T-helper 1 cell treated with Interleukin-12 subunit alpha and Interleukin-12 subunit beta and Interleukin-4 antibody, amounts not matched to agents 30 ng/mL and 1 ng/mL, for 36 hours (primary cell): ENCODE data around the gene HOXB3. TPM values are rescaled to one million over a fixed set of nuclear protein-coding genes. Genes with fewer than 3 reads are reported as not detected.

ENCODE experiments used
- intact Hi-C: fragments of 100-400 bp; cut with micrococcal nuclease; formaldehyde crosslinking; loops from one replicate; pipeline ENCODE4 v1.15.1; 2024
- total RNA-seq: library from RNA; stranded (reverse); gene quantifications from 2 replicates; pipeline ENCODE4 v1.2.3, GENCODE V29; 2022

HOXB3 gene
- total RNA-seq, 1 donor from 2014 or later = 12.8 TPM

- intact Hi-C loops = loop anchor here (1.0 to 2.0 kb wide), 6 partner anchors 19 to 410 kb away; partner anchors contain the start of genes CBX1 and HOXB4
These were observed 79.1 kb downstream of the HOXB3 start for GRCh38 chr17:48510761-48511604.

- intact Hi-C loops = loop anchor here (2.0 kb wide), 1 partner anchor 410 kb away; the partner anchor contains the start of gene CBX1
These were observed 79.7 kb downstream of the HOXB3 start for GRCh38 chr17:48510381-48510760.

GRCh38 chr17:48509708-48510107, 80.3 kb downstream of the HOXB3 start:
- intact Hi-C loops = loop anchor here (2.0 kb wide), 1 partner anchor 409 kb away; the partner anchor contains the start of gene CBX1

GRCh38 chr17:48506246-48506645, 83.8 kb downstream of the HOXB3 start:
- intact Hi-C loops = loop anchor here (1.0 kb wide), 1 partner anchor 35 kb away; no protein-coding TSS in a partner anchor

GRCh38 chr17:48505788-48506187, 84.3 kb downstream of the HOXB3 start:
- intact Hi-C loops = loop anchor here (1.0 kb wide), 1 partner anchor 36 kb away; no protein-coding TSS in a partner anchor

- intact Hi-C loops = no loop called here
These were observed 85.1 kb downstream of the HOXB3 start for GRCh38 chr17:48504953-48505352.

GRCh38 chr17:48503747-48504146, 86.3 kb downstream of the HOXB3 start:
- intact Hi-C loops = no loop called here

- intact Hi-C loops = no loop called here
These were observed 87.1 kb downstream of the HOXB3 start for GRCh38 chr17:48502901-48503300.

GRCh38 chr17:48502312-48502711, 87.7 kb downstream of the HOXB3 start:
- intact Hi-C loops = no loop called here

GRCh38 chr17:48500435-48501426, 89.3 kb downstream of the HOXB3 start:
- intact Hi-C loops = no loop called here

- intact Hi-C loops = no loop called here
These were observed 90.2 kb downstream of the HOXB3 start for GRCh38 chr17:48499735-48500434.

GRCh38 chr17:48499248-48499647, 90.8 kb downstream of the HOXB3 start:
- intact Hi-C loops = no loop called here

Other genes starting within 250 kb of the HOXB3 start
- 83.4 and 84.4 TPM in 2 replicates for gene SKAP1, start 160.0 kb downstream of the HOXB3 start, total RNA-seq
- gene HOXB1, start 59.2 kb downstream of the HOXB3 start, total RNA-seq = not detected in 2 replicates
- 37.5 and 38.1 TPM in 2 replicates for gene HOXB2, start 45.1 kb downstream of the HOXB3 start, total RNA-seq
- gene HOXB4, start 11.9 kb downstream of the HOXB3 start, total RNA-seq = 9.0 and 10.0 TPM in 2 replicates
- gene HOXB5, start 3.5 kb upstream of the HOXB3 start, total RNA-seq = 0.37 and 0.56 TPM in 2 replicates
- gene HOXB6, start 14.7 kb upstream of the HOXB3 start, total RNA-seq = 0.20 and 0.25 TPM in 2 replicates
- gene HOXB7, start 20.8 kb upstream of the HOXB3 start, total RNA-seq = 0.66 and 1.1 TPM in 2 replicates
- not detected in 2 replicates for gene HOXB8, start 25.1 kb upstream of the HOXB3 start, total RNA-seq
- gene HOXB9, start 36.1 kb upstream of the HOXB3 start, total RNA-seq = 0.10 and 0.15 TPM in 2 replicates
- gene PRAC1, start 132.3 kb upstream of the HOXB3 start, total RNA-seq = not detected in 2 replicates
- not detected in 2 replicates for gene PRAC2, start 132.9 kb upstream of the HOXB3 start, total RNA-seq
- gene HOXB13, start 138.5 kb upstream of the HOXB3 start, total RNA-seq = not detected in 2 replicates
- not detected in 2 replicates for gene TTLL6, start 227.0 kb upstream of the HOXB3 start, total RNA-seq
- gene CALCOCO2, start 240.8 kb upstream of the HOXB3 start, total RNA-seq = 158 and 165 TPM in 2 replicates